NCI-H2196 (cell line): ENCODE results near the gene TMC8.

Experiments
- DNase-seq: peaks from one replicate; lab custom pipeline; 2025; ENCODE audit not compliant: unreplicated experiment; lab: John Stamatoyannopoulos, UW

Gene TMC8

GRCh38 chr17:78123258-78123929 lies 7.2 kb upstream of the TMC8 start:
- no peak for DNase-seq

- DNase-seq: no peak
These were observed 6.3 kb upstream of the TMC8 start for GRCh38 chr17:78124081-78124835.

GRCh38 chr17:78124836-78125137 lies 5.8 kb upstream of the TMC8 start:
- no peak for DNase-seq

- no peak for DNase-seq
These were observed 5.2 kb upstream of the TMC8 start for GRCh38 chr17:78125138-78125913.

- DNase-seq: no peak
These were observed 4.3 kb upstream of the TMC8 start for GRCh38 chr17:78125976-78126894.

- DNase-seq: no peak
These were observed 3.7 kb upstream of the TMC8 start for GRCh38 chr17:78126895-78127238.

GRCh38 chr17:78127239-78127887 lies 3.2 kb upstream of the TMC8 start:
- DNase-seq: no peak

- peak; percentile 41 for DNase-seq
These were observed 2.6 kb upstream of the TMC8 start for GRCh38 chr17:78127888-78128550.

GRCh38 chr17:78128551-78129350 lies 1.8 kb upstream of the TMC8 start, which contains the start of gene TMC6:
Gene TMC6, minus strand, starts transcription at chr17:78128755. Its CDS starts 1,923 bp downstream, at chr17:78126832.
- peak; percentile 89 for DNase-seq

GRCh38 chr17:78129351-78130089 lies 1.1 kb upstream of the TMC8 start:
- DNase-seq: no peak

GRCh38 chr17:78130090-78130436 lies 508 bp upstream of the TMC8 start:
- no peak for DNase-seq

GRCh38 chr17:78131172-78132083 lies 857 bp downstream of the TMC8 start:
- no peak for DNase-seq

GRCh38 chr17:78132084-78132676 lies 1.6 kb downstream of the TMC8 start:
- DNase-seq: no peak

GRCh38 chr17:78132767-78133178 lies 2.2 kb downstream of the TMC8 start:
- DNase-seq: no peak

GRCh38 chr17:78133179-78133951 lies 2.8 kb downstream of the TMC8 start:
- DNase-seq: no peak
